ENCODE data around the gene SEPTIN10.
A peak's percentile ranks its signal among the peaks of the same experiment; 100 is the strongest.
"Not testable (repeated sequence)": the region's sequence is repeated elsewhere in the genome, so short reads cannot be mapped to it uniquely, and the experiment has no call there.

Gene SEPTIN10

GRCh38 chr2:109613922-109614714 is at the start of gene SEPTIN10, which contains the start of gene SOWAHC:
SEPTIN10 (minus strand) TSS chr2:109613966; CDS start chr2:109613827, 139 bp downstream.
SOWAHC (plus strand) TSS chr2:109614364; CDS start chr2:109614490, 126 bp downstream.
- DNase-seq (ENCODE audit: low spot score) = peak; percentile 73

DNA sequence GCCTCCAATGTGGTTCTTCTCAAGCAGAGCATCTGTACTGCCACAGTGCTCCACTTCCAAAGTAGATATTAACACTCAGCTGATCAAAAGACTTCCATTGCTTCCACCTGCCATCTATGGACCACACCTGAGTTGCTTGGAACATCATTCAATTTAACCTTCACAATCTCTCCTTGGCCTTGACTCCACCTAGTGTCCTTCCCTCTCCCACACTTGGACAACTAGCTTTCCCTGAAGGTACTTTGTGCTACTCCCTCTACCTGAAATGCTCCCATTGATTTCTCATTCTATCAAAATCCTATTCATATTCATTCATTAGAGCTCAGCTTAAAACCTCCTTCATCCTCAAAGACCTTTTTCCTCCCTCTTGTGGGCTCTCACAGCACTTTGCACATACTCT is 49.1 kb upstream of the SEPTIN10 start:
- DNase-seq (ENCODE audit: low spot score) = no peak

DNA sequence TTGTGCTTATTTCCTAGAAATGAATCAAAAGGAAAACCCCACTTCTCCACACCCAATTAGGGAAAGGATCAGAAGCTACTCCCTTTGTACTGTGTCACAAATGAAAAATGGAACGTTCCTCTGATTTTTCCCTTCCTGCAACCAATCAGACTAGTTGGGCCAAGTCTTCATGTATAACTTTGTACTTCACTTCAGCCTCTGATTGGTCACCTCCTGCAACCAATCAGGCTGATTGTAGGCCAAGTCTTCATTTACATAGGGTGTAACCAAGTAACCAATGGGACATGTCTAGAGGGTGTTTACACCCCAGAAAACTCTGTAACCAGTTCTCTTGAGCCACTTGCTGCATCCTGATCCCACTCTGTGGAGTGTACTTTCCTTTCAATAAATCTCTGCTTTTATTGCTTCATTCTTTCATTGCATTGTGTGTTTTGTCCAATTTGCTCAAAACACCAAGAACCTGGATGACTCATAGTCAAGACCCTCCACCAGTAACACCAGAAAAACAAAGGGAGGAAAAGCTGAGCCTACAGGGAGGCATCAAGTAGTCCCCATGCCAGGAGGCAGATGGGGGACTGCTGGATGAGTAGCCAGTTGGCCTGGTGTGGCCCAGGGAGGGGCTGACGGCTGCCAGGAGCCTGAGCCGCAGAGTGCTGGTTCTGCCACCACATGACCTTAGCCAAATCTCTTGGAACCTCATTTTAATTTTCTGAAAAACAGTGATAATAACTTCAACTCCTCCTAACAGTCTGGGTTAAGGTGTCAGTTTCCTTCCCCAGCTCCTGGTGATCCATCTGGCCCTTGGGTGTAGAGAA is 46.5 kb upstream of the SEPTIN10 start:
- no peak for DNase-seq (ENCODE audit: low spot score)

DNA sequence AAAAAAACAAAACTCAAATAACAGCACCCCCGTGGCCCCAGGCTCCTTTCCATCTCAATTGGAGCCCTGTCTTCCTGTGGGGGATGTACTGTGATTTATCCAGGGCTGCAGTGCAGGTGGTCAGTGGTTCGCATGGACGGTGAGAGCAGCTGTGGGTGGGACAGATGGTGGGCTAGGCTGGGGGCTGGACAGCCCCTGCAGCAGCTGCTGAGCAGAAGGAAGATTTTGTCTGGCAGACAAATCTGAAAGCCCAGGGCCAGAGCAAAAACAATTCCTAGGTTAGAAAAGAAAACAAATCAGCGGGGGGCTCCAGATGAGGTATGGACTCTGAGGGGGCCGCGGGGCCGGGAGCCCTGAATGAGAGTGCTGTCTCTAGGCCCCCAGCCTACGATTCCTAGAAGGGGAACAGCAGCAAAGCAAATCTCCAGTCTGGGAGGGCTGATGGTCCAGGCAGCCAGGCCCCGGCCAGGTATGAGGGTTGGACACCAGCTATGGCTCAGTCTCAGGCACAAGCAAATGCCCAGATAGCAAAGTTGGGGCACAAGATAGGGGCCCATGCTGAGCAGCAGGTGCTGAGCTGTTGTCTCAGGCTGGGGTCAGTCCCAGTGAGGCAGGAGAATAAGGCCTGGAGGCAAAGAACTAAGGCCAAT is 45.8 kb upstream of the SEPTIN10 start:
- no peak for DNase-seq (ENCODE audit: low spot score)

DNA sequence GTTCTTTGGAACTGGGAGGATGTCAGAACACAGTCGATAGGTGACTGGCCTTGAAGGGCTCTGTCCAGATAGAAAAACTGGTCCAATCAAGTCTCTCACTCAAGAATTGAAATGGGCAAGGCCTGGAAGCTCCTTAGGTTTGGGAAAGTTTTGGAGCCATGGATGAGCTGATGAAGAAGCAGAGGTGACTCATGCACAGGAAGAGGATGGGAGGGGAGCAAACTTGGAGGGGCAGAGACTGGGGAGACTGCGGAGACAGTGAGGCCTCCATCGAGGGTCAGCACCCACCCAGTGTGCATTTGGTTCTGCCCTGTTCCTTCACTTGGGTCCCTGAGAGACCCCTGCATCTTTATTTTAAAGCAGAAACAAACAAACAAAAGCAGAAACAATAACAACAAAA is 41.5 kb upstream of the SEPTIN10 start:
- DNase-seq (ENCODE audit: low spot score) = no peak

- DNase-seq (ENCODE audit: low spot score) = no peak
These were observed 40.7 kb upstream of the SEPTIN10 start for GRCh38 chr2:109654326-109655050.

DNA sequence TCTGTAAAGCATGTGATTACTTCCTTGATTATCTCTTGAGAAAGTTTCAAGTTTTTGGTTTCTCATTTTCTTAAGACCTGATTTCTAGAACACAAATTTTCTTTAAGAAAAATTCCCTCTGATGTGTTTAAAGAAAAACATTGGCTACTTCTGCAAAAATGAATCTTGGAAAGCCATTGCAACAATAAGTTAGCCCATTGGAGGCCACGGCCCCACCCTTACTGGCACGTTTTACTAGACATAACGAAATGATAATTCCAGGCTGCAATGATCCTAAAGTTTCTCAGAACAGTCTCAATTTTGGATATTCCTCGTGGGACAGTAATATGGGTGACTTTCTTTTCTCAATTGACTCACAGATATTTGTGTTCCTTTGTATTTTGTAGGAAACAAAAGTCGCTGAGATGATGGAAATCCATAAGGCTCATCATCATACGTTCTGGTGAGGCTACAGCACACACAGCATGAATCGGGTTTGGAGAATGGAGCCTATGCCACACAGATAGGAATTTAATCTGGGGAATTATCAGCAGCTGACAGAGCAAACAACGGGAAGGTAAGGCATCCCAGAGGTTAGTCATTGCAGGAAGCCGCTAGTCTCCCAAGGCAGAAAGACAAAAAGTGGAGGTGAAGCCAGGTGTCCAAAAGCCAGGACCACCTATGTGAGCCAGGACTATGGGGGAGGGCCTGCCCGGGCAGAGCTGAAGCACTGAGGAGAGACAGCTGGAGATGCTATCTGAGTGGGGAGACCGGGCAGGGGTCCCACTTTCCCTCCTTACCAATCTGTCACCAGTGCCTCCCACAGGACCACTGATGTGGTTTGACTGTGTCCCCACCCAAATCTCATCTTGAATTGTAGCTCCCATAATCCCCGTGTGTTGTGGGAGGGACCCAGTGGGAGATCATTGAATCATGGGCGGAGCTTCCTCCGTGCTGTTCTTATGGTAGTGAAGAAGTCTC is 36.2 kb upstream of the SEPTIN10 start:
- DNase-seq (ENCODE audit: low spot score) = no peak

DNA sequence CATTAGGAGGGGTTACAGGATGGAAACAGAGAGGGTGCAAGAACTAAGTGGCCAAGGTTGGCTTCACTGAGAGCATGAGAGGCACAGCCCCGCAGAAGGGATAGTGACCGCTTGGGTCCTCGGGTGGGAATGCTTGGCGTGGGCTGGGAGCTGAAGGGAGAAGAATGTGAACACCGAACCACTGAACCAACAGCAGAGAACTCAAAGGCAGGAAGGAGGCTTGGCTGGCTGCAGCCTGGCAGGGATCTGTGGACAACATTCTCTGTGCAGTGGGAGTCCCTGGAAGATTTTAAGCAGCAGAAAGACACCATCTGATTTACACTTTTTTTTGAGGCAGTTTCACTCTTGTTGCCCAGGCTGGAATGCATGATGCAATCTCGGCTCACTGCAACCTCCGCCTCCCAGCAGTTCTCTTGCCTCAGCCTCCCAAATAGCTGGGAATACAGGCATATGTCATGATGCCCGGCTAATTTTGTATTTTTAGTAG is 34.3 kb upstream of the SEPTIN10 start:
- no peak for DNase-seq (ENCODE audit: low spot score)

- DNase-seq (ENCODE audit: low spot score) = no peak
These were observed 33.9 kb upstream of the SEPTIN10 start for GRCh38 chr2:109647636-109648035.

GRCh38 chr2:109646961-109647360 is 33.2 kb upstream of the SEPTIN10 start:
- DNase-seq (ENCODE audit: low spot score) = no peak

DNA sequence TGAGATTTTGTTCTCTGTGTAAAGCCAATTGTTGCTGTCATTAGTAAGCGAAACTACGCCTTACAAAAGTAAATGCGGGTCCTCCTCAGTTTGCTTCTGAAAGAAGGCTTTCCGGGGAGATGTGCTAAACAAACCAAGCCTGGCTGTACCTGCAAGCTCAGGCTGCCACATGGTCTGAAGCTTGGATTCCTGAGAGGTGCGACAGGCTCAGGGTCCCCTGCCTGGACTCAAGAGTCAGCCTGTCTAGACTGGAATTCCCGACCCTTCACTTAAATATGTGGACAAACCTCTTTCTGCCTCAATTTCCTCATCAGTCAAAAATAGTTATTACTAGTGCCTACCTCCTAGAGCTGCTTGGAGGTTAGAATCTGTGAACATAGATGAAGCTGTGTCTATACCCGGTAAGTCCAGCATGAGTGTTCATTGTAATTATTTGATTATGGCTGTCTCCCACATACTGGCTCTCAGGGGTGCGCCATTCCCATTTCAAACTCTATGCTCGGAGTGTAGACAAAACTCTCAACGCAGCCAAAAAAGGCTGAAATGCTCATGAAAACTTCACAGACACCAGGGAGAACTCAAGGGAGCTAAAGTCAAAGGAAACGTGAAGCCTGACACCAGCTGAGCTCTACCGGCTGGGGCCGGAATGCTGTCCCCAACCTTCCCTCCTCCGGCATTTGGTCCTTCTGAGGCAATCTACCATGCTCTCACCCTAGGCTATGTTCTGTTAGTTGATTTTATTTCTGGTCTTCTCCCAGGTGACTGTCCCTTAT is 31.8 kb upstream of the SEPTIN10 start:
- DNase-seq (ENCODE audit: low spot score) = no peak

DNA sequence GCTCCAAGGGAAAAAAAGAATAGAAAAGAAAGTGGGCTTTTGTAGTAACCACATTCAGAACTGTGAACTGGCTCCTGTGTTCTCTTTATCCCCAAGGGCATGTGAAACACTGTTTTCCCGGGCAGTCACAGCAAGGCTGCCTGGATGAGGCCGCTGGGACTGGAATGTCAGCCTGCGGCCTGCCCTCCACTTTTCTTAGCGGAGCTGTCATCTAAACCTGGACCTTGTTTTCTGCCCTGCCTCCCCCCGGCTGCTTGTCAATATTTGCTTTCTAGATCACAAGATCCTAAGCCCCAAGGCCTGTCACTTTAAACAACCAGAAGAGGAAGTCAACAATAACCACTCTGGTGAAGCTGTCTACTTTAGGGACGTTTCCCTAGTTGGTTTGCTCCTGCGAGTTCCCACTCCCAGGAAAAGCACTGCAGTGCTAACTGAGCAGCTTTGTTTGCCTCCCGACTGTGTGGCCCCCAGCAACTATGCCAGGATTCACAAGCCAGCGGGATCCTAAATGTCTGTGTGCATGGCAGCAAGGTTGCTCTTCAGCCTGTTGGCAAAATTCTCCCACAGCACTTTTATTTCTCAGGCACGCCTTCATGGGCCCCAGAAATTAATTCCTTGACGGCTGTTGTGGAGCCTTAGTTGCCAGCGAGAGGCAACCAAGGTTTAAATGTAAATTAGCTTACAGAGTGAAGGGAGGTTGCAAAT is 31.0 kb upstream of the SEPTIN10 start:
- DNase-seq (ENCODE audit: low spot score) = no peak

DNA sequence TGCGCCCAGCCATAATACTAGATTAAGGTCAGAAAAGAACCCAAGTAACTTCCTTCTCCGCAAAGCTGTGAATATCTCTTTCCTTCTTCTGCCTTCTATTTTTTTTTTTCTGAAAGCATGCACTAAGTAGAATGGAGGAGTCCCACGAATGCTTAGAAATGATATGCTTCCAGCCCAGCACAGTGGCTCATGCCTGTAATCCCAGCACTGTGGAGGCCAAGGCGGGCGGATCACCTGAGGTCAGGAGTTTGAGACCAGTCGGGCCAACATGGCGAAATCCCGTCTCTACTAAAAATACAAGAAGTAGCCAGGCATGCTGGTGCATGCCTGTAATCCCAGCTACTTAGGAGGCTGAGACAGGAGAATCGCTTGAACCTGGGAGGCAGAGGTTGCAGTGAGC is 26.2 kb upstream of the SEPTIN10 start:
- DNase-seq (ENCODE audit: low spot score) = not testable (repeated sequence)

DNA sequence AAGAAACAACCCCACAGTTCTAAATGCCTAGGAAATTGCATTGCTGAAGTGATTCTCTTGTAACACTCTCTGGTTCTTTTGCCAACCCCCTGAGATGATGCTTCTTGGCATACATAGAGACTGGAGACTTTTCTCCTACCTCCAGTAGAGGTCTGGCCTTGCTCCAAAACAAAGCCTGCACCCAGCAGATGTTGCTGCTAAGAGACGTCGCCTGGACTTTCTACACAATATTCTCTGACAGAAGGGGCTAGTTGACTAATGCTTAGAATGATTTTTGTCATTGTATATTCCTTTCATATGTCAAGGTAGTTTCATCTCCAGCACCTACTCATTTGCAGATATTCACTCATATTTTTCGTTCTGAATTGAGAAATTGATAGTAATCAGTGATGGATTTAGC is 25.0 kb upstream of the SEPTIN10 start:
- DNase-seq (ENCODE audit: low spot score) = no peak

DNA sequence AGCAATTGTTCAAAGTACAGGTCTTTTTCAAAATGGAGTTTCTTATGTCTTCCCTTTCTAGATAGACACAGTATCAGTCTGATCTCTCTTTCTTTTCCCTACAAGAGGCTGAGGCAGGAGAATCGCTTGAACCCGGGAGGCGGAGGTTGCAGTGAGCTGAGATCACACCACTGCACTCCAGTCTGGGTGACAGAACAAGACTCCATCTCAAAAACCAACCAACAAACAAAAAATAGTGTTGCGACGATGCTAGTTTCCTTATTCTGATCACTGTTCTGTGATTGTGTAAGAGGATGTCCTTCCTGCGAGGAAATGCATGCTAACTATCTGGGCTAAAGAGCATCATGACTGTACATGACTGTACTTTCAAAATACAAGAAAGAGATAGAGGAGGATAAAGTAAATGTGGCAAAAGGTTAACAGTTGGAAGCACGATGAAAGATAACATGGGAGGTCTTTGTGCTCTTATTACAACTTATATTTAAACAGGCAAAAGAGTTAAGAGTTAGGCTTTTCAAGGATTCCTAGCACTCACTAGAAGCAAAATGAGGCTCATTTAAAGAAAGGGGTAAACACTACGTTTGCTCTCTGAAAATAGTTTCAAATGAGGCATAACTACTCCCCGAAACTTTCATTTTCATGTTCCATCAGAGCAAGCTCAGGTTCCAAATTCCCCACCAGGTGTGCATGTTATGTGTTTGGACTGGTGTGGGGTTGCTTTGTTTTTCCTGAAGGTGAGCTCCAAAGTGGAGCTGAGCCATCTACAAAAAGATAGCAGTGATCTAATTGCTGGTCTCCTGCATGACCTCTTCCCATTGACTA is 24.2 kb upstream of the SEPTIN10 start:
- no peak for DNase-seq (ENCODE audit: low spot score)

DNA sequence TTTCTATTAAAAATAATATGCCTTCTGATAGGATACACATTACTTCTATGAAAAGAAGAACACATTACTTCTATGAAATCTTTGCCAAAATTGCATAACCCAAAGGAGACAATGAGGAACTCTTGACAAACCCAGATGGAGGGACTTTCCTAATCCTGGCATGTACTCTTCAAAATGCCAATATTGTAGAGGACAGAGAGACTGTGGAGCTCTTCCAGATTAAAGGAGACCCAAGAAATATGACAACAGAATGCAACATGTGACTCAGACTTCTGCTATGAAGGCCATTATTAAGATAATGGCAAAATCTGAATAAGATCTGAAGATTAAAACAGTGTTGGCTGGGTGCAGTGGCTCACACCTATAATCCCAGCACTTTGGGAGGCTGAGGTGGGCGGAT is 22.6 kb upstream of the SEPTIN10 start:
- no peak for DNase-seq (ENCODE audit: low spot score)

DNA sequence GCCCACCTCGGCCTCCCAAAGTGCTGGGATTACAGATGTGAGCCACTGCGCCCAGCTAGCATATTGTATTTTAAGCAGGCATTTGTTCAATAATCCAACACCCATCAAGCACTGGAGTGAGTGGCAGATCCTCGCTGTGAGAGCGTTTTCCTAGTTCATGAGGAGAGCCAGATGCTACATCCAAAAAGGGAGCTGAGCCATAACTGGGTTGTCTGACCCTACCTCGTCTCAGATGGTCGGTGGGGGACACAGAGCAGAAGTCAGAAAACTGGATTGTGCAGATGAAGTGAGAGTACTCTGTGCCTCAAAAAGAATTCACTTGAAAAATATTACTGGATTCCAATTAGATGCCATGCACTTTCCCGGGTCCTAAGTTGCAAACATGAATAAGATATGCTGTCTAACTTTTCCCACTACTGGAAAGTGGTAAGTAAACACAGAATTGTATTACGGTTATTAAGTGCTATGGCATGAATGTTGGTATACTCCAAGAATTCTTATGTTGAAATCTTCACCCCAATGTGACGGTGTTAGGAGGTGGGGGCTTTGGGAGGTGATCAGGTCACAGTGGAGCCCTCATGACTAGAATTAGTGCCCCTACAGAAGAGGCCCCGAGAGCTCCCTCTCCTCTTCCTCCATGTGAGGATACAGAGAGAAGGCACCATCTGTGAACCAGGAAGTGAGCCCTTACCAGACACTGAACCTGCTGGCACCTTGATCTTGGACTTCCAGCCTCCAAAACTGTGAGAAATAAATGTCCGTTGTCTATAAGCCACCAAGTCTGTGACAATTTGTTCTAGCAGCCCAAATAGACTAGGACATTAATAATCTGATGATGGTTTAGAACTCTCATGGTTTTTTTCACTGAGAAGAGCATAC is 21.9 kb upstream of the SEPTIN10 start:
- DNase-seq (ENCODE audit: low spot score) = no peak

All from CD4-positive, alpha-beta T cell treated with Interleukin-6 at 100 ng/mL for 8 hours (primary cell).